MM.1S (cell line): ENCODE results near the gene STRN.

ENCODE experiments used
- CTCF ChIP-seq: fragments of 300-600 bp; sonication (generic); IDR thresholded peaks from 2 replicates; pipeline ENCODE4 v1.5.1; 2016; ENCODE audit warnings: antibody characterized with exemption, low read length, mixed read lengths
- EZH2phosphoT487 ChIP-seq: fragments of 300-600 bp; sonication (generic); IDR thresholded peaks from 2 replicates; pipeline ENCODE4 v1.6.1; 2018; ENCODE audit warnings: antibody characterized with exemption, low read length

GRCh38 chr2:36949845-36950244, 16.5 kb downstream of the STRN start:
- TF ChIP-seq CTCF (no peak), EZH2phosphoT487 (no peak)
